SIG-M5 (cell line): ENCODE data around the gene TTLL13.
A peak's percentile ranks its signal among the peaks of the same experiment; 100 is the strongest.
"Not testable (repeated sequence)": the region's sequence is repeated elsewhere in the genome, so short reads cannot be mapped to it uniquely, and the experiment has no call there.

Experiments used
- DNase-seq: peaks from one replicate; lab custom pipeline; 2025; lab: John Stamatoyannopoulos, UW

Gene TTLL13

GRCh38 chr15:90234096-90234988 is 15.0 kb upstream of the TTLL13 start, which contains the start of gene GDPGP1:
Gene GDPGP1, plus strand, starts transcription at chr15:90234209. Its CDS starts 6,700 bp downstream, at chr15:90240909.
- DNase-seq: no peak

- DNase-seq: no peak
Observed at GRCh38 chr15:90239371-90239770, 10.0 kb upstream of the TTLL13 start.

GRCh38 chr15:90240856-90241255 is 8.5 kb upstream of the TTLL13 start:
- no peak for DNase-seq

GRCh38 chr15:90241343-90242192 is 7.8 kb upstream of the TTLL13 start:
- DNase-seq: no peak

GRCh38 chr15:90243943-90244639 is 5.3 kb upstream of the TTLL13 start:
- DNase-seq: no peak

- DNase-seq: no peak
Observed at GRCh38 chr15:90248789-90249202, 560 bp upstream of the TTLL13 start.

GRCh38 chr15:90257776-90258175 is 8.4 kb downstream of the TTLL13 start:
- DNase-seq: no peak

- no peak for DNase-seq
Observed at GRCh38 chr15:90259524-90259923, 10.2 kb downstream of the TTLL13 start.

- DNase-seq: not testable (repeated sequence)
Observed at GRCh38 chr15:90260731-90261130, 11.4 kb downstream of the TTLL13 start.

GRCh38 chr15:90261811-90262210 is 12.5 kb downstream of the TTLL13 start:
- DNase-seq: no peak

GRCh38 chr15:90262426-90262825 is 13.1 kb downstream of the TTLL13 start:
- no peak for DNase-seq

- DNase-seq: no peak
Observed at GRCh38 chr15:90264671-90265070, 15.3 kb downstream of the TTLL13 start.

GRCh38 chr15:90265271-90266060 is 16.1 kb downstream of the TTLL13 start, which contains the start of gene NGRN:
Gene NGRN, plus strand, starts transcription at chr15:90265672. Its CDS starts 41 bp downstream, at chr15:90265713.
- peak; percentile 48 for DNase-seq

- no peak for DNase-seq
Observed at GRCh38 chr15:90266061-90266431, 16.7 kb downstream of the TTLL13 start.

GRCh38 chr15:90266485-90266884 is 17.1 kb downstream of the TTLL13 start:
- no peak for DNase-seq

GRCh38 chr15:90268415-90268814 is 19.1 kb downstream of the TTLL13 start:
- DNase-seq: no peak

- no peak for DNase-seq
Observed at GRCh38 chr15:90270502-90271150, 21.3 kb downstream of the TTLL13 start.

GRCh38 chr15:90271459-90272166 is 22.3 kb downstream of the TTLL13 start:
- DNase-seq: no peak

GRCh38 chr15:90278467-90278866 is 29.1 kb downstream of the TTLL13 start:
- DNase-seq: not testable (repeated sequence)

- DNase-seq: not testable (repeated sequence)
Observed at GRCh38 chr15:90280743-90281142, 31.4 kb downstream of the TTLL13 start.
